Measurements from ENCODE around the gene ARHGAP5.

DNA sequence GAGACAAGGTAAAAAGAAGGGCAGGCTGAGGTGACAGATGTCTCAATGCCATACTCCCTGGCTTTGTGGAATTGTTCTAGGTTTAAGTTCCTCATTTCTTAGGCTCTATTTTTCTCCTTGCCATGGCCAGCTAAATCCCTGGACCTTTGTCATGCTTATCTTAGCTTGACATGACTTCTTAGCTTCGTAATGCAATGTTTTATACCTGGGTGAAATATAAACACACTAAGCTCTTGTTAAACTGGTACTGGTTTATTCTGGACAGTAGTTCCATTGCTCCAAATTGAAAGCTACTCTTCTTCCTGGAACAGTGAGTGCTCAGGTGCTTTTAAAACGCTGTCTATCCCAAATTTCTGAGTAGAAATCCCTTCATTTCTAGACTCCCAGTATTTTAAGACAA lies 17.4 kb upstream of the ARHGAP5 start:
- TF ChIP-seq, protein P1, sequence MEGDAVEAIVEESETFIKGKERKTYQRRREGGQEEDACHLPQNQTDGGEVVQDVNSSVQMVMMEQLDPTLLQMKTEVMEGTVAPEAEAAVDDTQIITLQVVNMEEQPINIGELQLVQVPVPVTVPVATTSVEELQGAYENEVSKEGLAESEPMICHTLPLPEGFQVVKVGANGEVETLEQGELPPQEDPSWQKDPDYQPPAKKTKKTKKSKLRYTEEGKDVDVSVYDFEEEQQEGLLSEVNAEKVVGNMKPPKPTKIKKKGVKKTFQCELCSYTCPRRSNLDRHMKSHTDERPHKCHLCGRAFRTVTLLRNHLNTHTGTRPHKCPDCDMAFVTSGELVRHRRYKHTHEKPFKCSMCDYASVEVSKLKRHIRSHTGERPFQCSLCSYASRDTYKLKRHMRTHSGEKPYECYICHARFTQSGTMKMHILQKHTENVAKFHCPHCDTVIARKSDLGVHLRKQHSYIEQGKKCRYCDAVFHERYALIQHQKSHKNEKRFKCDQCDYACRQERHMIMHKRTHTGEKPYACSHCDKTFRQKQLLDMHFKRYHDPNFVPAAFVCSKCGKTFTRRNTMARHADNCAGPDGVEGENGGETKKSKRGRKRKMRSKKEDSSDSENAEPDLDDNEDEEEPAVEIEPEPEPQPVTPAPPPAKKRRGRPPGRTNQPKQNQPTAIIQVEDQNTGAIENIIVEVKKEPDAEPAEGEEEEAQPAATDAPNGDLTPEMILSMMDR (IDR thresholded peaks at IDR 0.05): no peak
- TF ChIP-seq EP300 (IDR thresholded peaks at IDR 0.05): no peak

All from ovary (tissue), 3 donors.